H1 (cell line): ENCODE data around the gene RIPOR3. TPM values are rescaled to one million over a fixed set of nuclear protein-coding genes. Genes with fewer than 3 reads are reported as not detected.
A peak's percentile ranks its signal among the peaks of the same experiment; 100 is the strongest.

Source experiments
- CTCF ChIA-PET: fragments of 300-600 bp; sonication (Branson Sonifier 250); formaldehyde crosslinking; loops from one replicate; lab custom pipeline; 2021; ENCODE audit not compliant: partially characterized antibody; lab: Charles Lee
- POLR2A ChIA-PET: fragments of 300-600 bp; sonication (Branson Sonifier 250); formaldehyde crosslinking; loops from one replicate; lab custom pipeline; 2021; ENCODE audit warnings: inconsistent platforms; ENCODE audit not compliant: partially characterized antibody; lab: Charles Lee
- DNase-seq, 2 experiments: peaks; one replicate each; pipeline versions ENCODE4 v3.0.0 to v3.0.0-alpha.2; 2010 to 2022; ENCODE audit warnings: low spot score in 2 of 2, low read depth in 1 of 2, mixed read lengths in 1 of 2
- FAIRE-seq: peaks from 2 replicates; lab custom pipeline; 2011; peaks lifted over from hg19 to GRCh38; lab: Jason Lieb, UNC
- H2AFZ ChIP-seq: 2 replicates; pipeline ENCODE4 v1.8.1; 2012; ENCODE audit warnings: low read length, inconsistent platforms
- H2AK5ac ChIP-seq: 2 replicates; pipeline ENCODE4 v1.6.1; 2013; ENCODE audit warnings: low read depth, low read length
- H2BK120ac ChIP-seq: replicated peaks from 2 replicates; pipeline ENCODE3; 2013; ENCODE audit warnings: low read depth, low read length, inconsistent platforms
- H2BK12ac ChIP-seq: 2 replicates; pipeline ENCODE4 v1.6.1; 2013; ENCODE audit warnings: low read depth, low read length
- H2BK15ac ChIP-seq: 2 replicates; pipeline ENCODE4 v1.6.1; 2013; ENCODE audit warnings: low read length
- H2BK20ac ChIP-seq: 2 replicates; pipeline ENCODE4 v1.6.1; 2013; ENCODE audit warnings: low read length
- H2BK5ac ChIP-seq: 2 replicates; pipeline ENCODE4 v1.6.1; 2013; ENCODE audit warnings: low read depth, low read length
- H3K14ac ChIP-seq: 2 replicates; pipeline ENCODE4 v1.6.1; 2013; ENCODE audit warnings: inconsistent platforms; ENCODE audit not compliant: insufficient read length
- H3K18ac ChIP-seq: 2 replicates; pipeline ENCODE4 v1.6.1; 2013; ENCODE audit warnings: low read length; ENCODE audit errors: extremely low read depth
- H3K23ac ChIP-seq: 2 replicates; pipeline ENCODE4 v1.6.1; 2013; ENCODE audit warnings: inconsistent platforms; ENCODE audit not compliant: insufficient read length
- H3K23me2 ChIP-seq: 2 replicates; pipeline ENCODE4 v1.6.1; 2013; ENCODE audit warnings: low read depth, low read length
- H3K27ac ChIP-seq: 2 replicates; pipeline ENCODE4 v1.6.1; 2011; ENCODE audit warnings: low read depth, low read length, inconsistent platforms
- H3K27me3 ChIP-seq, 4 experiments: replicated peaks in 1 of 4; 1 replicate in 1 of 4; 2 replicates in 3 of 4; pipeline versions ENCODE4 v1.6.1 to v1.8.1; 2011 to 2013; ENCODE audit warnings: low read length in 3 of 4, mild to moderate bottlenecking in 3 of 4, inconsistent platforms in 2 of 4, mixed read lengths in 2 of 4, moderate library complexity in 1 of 4; ENCODE audit not compliant: control insufficient read depth in 3 of 4, insufficient read depth in 3 of 4; ENCODE audit errors: extremely low read depth in 1 of 4
- H3K36me3 ChIP-seq, 4 experiments: 2 replicates each; pipeline versions ENCODE4 v1.6.1 to v1.8.1; 2011 to 2013; ENCODE audit warnings: mild to moderate bottlenecking in 4 of 4, low read length in 3 of 4, moderate library complexity in 2 of 4, control low read depth in 1 of 4, inconsistent platforms in 1 of 4; ENCODE audit not compliant: insufficient read depth in 4 of 4, control insufficient read depth in 2 of 4
- H3K4ac ChIP-seq: replicated peaks from 2 replicates; pipeline ENCODE3; 2013; ENCODE audit warnings: low read length, low read depth, mixed read lengths, inconsistent platforms; ENCODE audit not compliant: insufficient read length
- H3K4me1 ChIP-seq, 4 experiments: replicated peaks in 1 of 4; 1 replicate in 1 of 4; 2 replicates in 3 of 4; pipeline versions ENCODE4 v1.6.1 to v1.8.1; 2011 to 2013; ENCODE audit warnings: low read length in 3 of 4, inconsistent platforms in 2 of 4, mixed read lengths in 1 of 4; ENCODE audit not compliant: insufficient read depth in 4 of 4, control insufficient read depth in 3 of 4
- H3K4me2 ChIP-seq, 2 experiments: 2 replicates each; pipeline versions ENCODE4 v1.6.1 to v1.8.1; 2011 to 2013; ENCODE audit warnings: low read depth in 2 of 2, low read length in 2 of 2, control low read depth in 1 of 2, inconsistent platforms in 1 of 2, mild to moderate bottlenecking in 1 of 2; ENCODE audit not compliant: insufficient read depth in 1 of 2
- H3K4me3 ChIP-seq, 4 experiments: fragments of 200-600, 300-600 bp in 1 of 4; sonication (generic), shearing (Covaris generic), sonication (Bioruptor Twin) in 1 of 4; 2 replicates each; pipeline versions ENCODE4 v1.5.1 to v1.8.1; 2011 to 2016; ENCODE audit warnings: low read length in 4 of 4, low read depth in 3 of 4, control low read depth in 2 of 4, inconsistent platforms in 2 of 4, mild to moderate bottlenecking in 2 of 4, mixed read lengths in 1 of 4, moderate library complexity in 1 of 4; ENCODE audit not compliant: insufficient read depth in 2 of 4; ENCODE audit errors: extremely low read depth in 1 of 4
- H3K56ac ChIP-seq: replicated peaks from 2 replicates; pipeline ENCODE3; 2013; ENCODE audit warnings: low read depth, mild to moderate bottlenecking, mixed read lengths, low read length, inconsistent platforms; ENCODE audit not compliant: insufficient read length
- H3K79me1 ChIP-seq: 2 replicates; pipeline ENCODE4 v1.6.1; 2013; ENCODE audit warnings: low read depth, low read length, control low read depth
- H3K79me2 ChIP-seq, 2 experiments: 2 replicates each; pipeline versions ENCODE4 v1.6.1 to v1.8.1; 2012 to 2013; ENCODE audit warnings: low read length in 2 of 2, mild to moderate bottlenecking in 2 of 2, inconsistent platforms in 1 of 2; ENCODE audit not compliant: insufficient read depth in 2 of 2, control insufficient read depth in 1 of 2
- H3K9ac ChIP-seq, 4 experiments: replicated peaks in 1 of 4; 1 replicate in 1 of 4; 2 replicates in 3 of 4; pipeline versions ENCODE4 v1.6.1 to v1.8.1; 2011 to 2013; ENCODE audit warnings: low read depth in 3 of 4, low read length in 3 of 4, control low read depth in 2 of 4, mild to moderate bottlenecking in 2 of 4, moderate library complexity in 2 of 4, inconsistent platforms in 1 of 4; ENCODE audit errors: extremely low read depth in 1 of 4
- H3K9me3 ChIP-seq, 2 experiments: 2 replicates each; pipeline versions ENCODE4 v1.6.1 to v1.8.1; 2012 to 2013; ENCODE audit warnings: mild to moderate bottlenecking in 2 of 2, moderate library complexity in 2 of 2, control low read depth in 1 of 2, inconsistent platforms in 1 of 2, low read depth in 1 of 2, low read length in 1 of 2, mixed read lengths in 1 of 2; ENCODE audit not compliant: insufficient read depth in 2 of 2
- H4K20me1 ChIP-seq, 2 experiments: replicated peaks in 1 of 2; 2 replicates each; pipeline versions ENCODE3 to v1.8.1; 2011 to 2013; ENCODE audit warnings: inconsistent platforms in 2 of 2, low read length in 2 of 2, mild to moderate bottlenecking in 1 of 2; ENCODE audit not compliant: insufficient read depth in 2 of 2, control insufficient read depth in 1 of 2
- H4K5ac ChIP-seq: 2 replicates; pipeline ENCODE4 v1.6.1; 2013; ENCODE audit warnings: low read length, low read depth, mixed read lengths, inconsistent platforms; ENCODE audit not compliant: insufficient read length
- H4K8ac ChIP-seq: 2 replicates; pipeline ENCODE4 v1.8.0; 2013; ENCODE audit warnings: mild to moderate bottlenecking, moderate library complexity, low read length, inconsistent platforms; ENCODE audit not compliant: insufficient read depth; ENCODE audit errors: extremely low read depth
- H4K91ac ChIP-seq: replicated peaks from 2 replicates; pipeline ENCODE3; 2013; ENCODE audit warnings: low read length, mixed read lengths, inconsistent platforms; ENCODE audit not compliant: insufficient read length
- ASH2L ChIP-seq: fragments of 200-600, 300-600 bp; sonication (generic); IDR thresholded peaks from one replicate; pipeline ENCODE4 v1.7.1; 2017; ENCODE audit warnings: low read length
- CREB1 ChIP-seq: IDR thresholded peaks from 2 replicates; pipeline ENCODE4 v1.6.1; 2012; ENCODE audit warnings: inconsistent platforms
- JUND ChIP-seq: IDR thresholded peaks from 2 replicates; pipeline ENCODE4 v1.6.1; 2011; ENCODE audit warnings: mild to moderate bottlenecking, improper control_type of control experiment, low read length
- SIN3A ChIP-seq, 2 experiments: IDR thresholded peaks in 1 of 2; conservative IDR thresholded peaks in 1 of 2; 2 replicates each; pipeline ENCODE4 v1.6.1; 2011 to 2012; ENCODE audit warnings: low read length in 2 of 2, improper control_type of control experiment in 1 of 2, low read depth in 1 of 2, mild to moderate bottlenecking in 1 of 2
- SIX5 ChIP-seq: IDR thresholded peaks from 2 replicates; pipeline ENCODE4 v1.6.1; 2011; ENCODE audit warnings: mild to moderate bottlenecking, low read depth, low read length
- SP2 ChIP-seq: IDR thresholded peaks from 2 replicates; pipeline ENCODE4 v1.6.1; 2012; ENCODE audit warnings: mild to moderate bottlenecking, low read length, inconsistent platforms
- SRF ChIP-seq: IDR thresholded peaks from 2 replicates; pipeline ENCODE4 v1.6.1; 2011; ENCODE audit warnings: mild to moderate bottlenecking, low read depth, low read length, moderate library complexity
- TCF12 ChIP-seq: IDR thresholded peaks from 2 replicates; pipeline ENCODE4 v1.6.1; 2011; ENCODE audit warnings: low read depth, mild to moderate bottlenecking, low read length
- WGBS, 2 experiments: shearing (Covaris generic) in 1 of 2; methylation state at CpG; one replicate each; pipeline versions ENCODE4 v1.1.6 to v1.1.7; 2013 to 2015; ENCODE audit warnings: low lambda C conversion rate in 2 of 2, mixed read lengths in 2 of 2, inconsistent platforms in 1 of 2, low coverage in 1 of 2, missing lambda C conversion rate in 1 of 2; ENCODE audit not compliant: insufficient replicate concordance in 2 of 2, insufficient coverage in 1 of 2, insufficient read length in 1 of 2; ENCODE audit errors: extremely low coverage in 1 of 2, missing lambda C conversion rate in 1 of 2; 5-methylcytosine and 5-hydroxymethylcytosine counted together
- polyA plus RNA-seq, 7 experiments: library from polyadenylated mRNA; depleted of rRNA in 3 of 7; stranded (reverse) in 5 of 7; unstranded in 2 of 7; fragments of >200 nt in 5 of 7; fragments of 200-250 nt in 2 of 7; gene quantifications; 1 replicate in 5 of 7; 2 replicates in 1 of 7; 4 replicates in 1 of 7; pipeline versions ENCODE4 v1.2.1 to v1.2.3, GENCODE V29; 2011 to 2013; ENCODE audit warnings: missing spikeins in 2 of 7, mixed read lengths in 2 of 7
- total RNA-seq: library from RNA; stranded (reverse); fragmentation: NEBNext Ultra II Directional; extraction: Animal tissue kit (Norgen Biotek cat#: 25700); gene quantifications from 2 replicates; pipeline ENCODE4 v1.2.1, GENCODE V29; 2021
- TF ChIP-seq, protein P1 (sequence below): IDR thresholded peaks from 2 replicates; pipeline ENCODE4 v1.6.1; 2011; ENCODE audit warnings: low read length, improper control_type of control experiment

The RIPOR3 gene
- total and polyA plus RNA-seq, 2 of the 8 experiments (the other 6 are each of a cell fraction or from before 2014, with no cell fraction given) = 3.6 to 4.5 TPM

- no peak overlapping the region for H3K9ac ChIP-seq
- no peak overlapping the region for H3K23ac ChIP-seq
- POLR2A ChIA-PET = interaction anchor here (1.4 kb wide), 1 partner anchor 20 kb away, joined by 3 read pairs; the partner anchor contains the start of gene PARD6B
- H2AK5ac ChIP-seq = no peak overlapping the region
- no peaks in the 10 kb centered on the region for H3K23me2 ChIP-seq
- H3K18ac ChIP-seq = peak overlapping the region; percentile 19
- H3K14ac ChIP-seq = no peak overlapping the region
- H3K4me1 ChIP-seq = peaks cover 0 to 3% (median 2%) of the 10 kb centered on the region in 4 experiments; a peak in 1 of 7 replicates
- no peak overlapping the region for H4K8ac ChIP-seq
- no peak for FAIRE-seq
- CTCF ChIA-PET = interaction anchor here (1.6 to 2.0 kb wide), 3 partner anchors 16 to 48 kb away, joined by 5 read pairs; partner anchors contain the start of gene RIPOR3
- no peak overlapping the region for H3K56ac ChIP-seq
- no peak for DNase-seq
- H3K4me3 ChIP-seq = no peak overlapping the region
- H4K91ac ChIP-seq = no peak overlapping the region
- H2BK15ac ChIP-seq = no peak overlapping the region
- H3K9me3 ChIP-seq = no peaks in the 10 kb centered on the region
- no peak overlapping the region for H2BK120ac ChIP-seq
- H3K27ac ChIP-seq = no peak overlapping the region
- no peak overlapping the region for H4K5ac ChIP-seq
- WGBS, 2 experiments = 93% methylated on average over 13 of the region's 13 CpGs; no CpG with 5 or more reads in 1 of the 2 experiments
- no peak overlapping the region; the same call in 1 of the 2 replicates for H2BK5ac ChIP-seq
- no peaks in the 10 kb centered on the region for H3K79me2 ChIP-seq
- H2BK12ac ChIP-seq = no peak overlapping the region
- H3K36me3 ChIP-seq = no peaks in the 10 kb centered on the region
- H4K20me1 ChIP-seq = no peaks in the 10 kb centered on the region
- no peak overlapping the region for H3K4me2 ChIP-seq
- H3K79me1 ChIP-seq = no peaks in the 10 kb centered on the region
- 0 out of 2 replicates have a peak overlapping the region, but pooled peaks have one; percentile 10 for H2AFZ ChIP-seq
- H3K27me3 ChIP-seq = no peaks in the 10 kb centered on the region
- no peak overlapping the region for H3K4ac ChIP-seq
- no peak overlapping the region for H2BK20ac ChIP-seq
- TF ChIP-seq, protein P1, sequence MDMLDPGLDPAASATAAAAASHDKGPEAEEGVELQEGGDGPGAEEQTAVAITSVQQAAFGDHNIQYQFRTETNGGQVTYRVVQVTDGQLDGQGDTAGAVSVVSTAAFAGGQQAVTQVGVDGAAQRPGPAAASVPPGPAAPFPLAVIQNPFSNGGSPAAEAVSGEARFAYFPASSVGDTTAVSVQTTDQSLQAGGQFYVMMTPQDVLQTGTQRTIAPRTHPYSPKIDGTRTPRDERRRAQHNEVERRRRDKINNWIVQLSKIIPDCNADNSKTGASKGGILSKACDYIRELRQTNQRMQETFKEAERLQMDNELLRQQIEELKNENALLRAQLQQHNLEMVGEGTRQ = no peak
- TF ChIP-seq SIX5 (no peak), TCF12 (no peak), JUND (no peak), ASH2L (no peak), SP2 (no peak), CREB1 (no peak), SIN3A (conservative IDR thresholded peaks at IDR 0.05 in 1 of 2, IDR thresholded peaks at IDR 0.05 in 1 of 2; ENCODE audit: low read depth in 1 of 2, low read length in 2 of 2) (no peak), SRF (no peak)
Observed at GRCh38 chr20:50711113-50711825, 19.9 kb upstream of the RIPOR3 start.
